Endothelial cell of umbilical vein (primary cell): ENCODE results near the gene VANGL2.

Experiments
- JUN ChIP-seq: IDR thresholded peaks from 2 replicates; pipeline ENCODE4 v1.6.1; 2011; ENCODE audit warnings: borderline replicate concordance, low read depth; ENCODE audit not compliant: insufficient read length, insufficient read depth
- TF ChIP-seq, protein P1 (sequence below), 2 donors: IDR thresholded peaks; 1 replicate in 1 of 2; 2 replicates in 1 of 2; pipeline ENCODE4 v1.5.1; 2011; ENCODE audit warnings: low read length in 2 of 2, mild to moderate bottlenecking in 2 of 2, moderate library complexity in 2 of 2, control low read depth in 1 of 2, inconsistent platforms in 1 of 2, low read depth in 1 of 2; ENCODE audit not compliant: insufficient read depth in 1 of 2; ENCODE audit errors: extremely low read depth in 1 of 2

DNA sequence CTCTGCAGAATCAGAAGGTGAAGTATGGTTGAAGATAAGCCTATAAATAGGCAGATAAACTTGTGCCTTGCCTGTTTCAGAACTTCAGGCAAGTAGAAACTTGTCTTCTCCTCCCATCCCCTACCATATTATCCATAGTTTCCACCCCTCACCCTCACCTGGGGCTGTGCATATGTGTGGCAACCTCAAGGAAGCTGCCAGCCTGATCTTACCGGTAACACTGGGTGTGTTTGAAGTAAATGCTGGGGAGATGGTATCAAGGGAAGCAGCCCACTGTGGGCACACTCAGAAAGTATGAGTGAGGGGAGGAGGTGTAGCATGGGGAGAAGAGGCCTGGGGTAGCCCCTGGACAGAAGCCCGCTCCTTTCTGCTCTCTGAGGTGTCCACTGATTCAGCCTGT lies 14.5 kb downstream of the VANGL2 start:
- no peak for TF ChIP-seq JUN
- TF ChIP-seq, protein P1, sequence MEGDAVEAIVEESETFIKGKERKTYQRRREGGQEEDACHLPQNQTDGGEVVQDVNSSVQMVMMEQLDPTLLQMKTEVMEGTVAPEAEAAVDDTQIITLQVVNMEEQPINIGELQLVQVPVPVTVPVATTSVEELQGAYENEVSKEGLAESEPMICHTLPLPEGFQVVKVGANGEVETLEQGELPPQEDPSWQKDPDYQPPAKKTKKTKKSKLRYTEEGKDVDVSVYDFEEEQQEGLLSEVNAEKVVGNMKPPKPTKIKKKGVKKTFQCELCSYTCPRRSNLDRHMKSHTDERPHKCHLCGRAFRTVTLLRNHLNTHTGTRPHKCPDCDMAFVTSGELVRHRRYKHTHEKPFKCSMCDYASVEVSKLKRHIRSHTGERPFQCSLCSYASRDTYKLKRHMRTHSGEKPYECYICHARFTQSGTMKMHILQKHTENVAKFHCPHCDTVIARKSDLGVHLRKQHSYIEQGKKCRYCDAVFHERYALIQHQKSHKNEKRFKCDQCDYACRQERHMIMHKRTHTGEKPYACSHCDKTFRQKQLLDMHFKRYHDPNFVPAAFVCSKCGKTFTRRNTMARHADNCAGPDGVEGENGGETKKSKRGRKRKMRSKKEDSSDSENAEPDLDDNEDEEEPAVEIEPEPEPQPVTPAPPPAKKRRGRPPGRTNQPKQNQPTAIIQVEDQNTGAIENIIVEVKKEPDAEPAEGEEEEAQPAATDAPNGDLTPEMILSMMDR (IDR thresholded peaks at IDR 0.05; ENCODE audit: extremely low read depth in 1 of 2, insufficient read depth in 1 of 2, low read depth in 1 of 2, low read length in 2 of 2) = no peak
